Activated CD4-positive, alpha-beta T cell treated with anti-CD3 and anti-CD28 coated beads for 4 hours (primary cell): ENCODE measurements around the gene ZMYND15.
"Not testable (repeated sequence)": the region's sequence is repeated elsewhere in the genome, so short reads cannot be mapped to it uniquely, and the experiment has no call there.

Experiments used
- DNase-seq, 2 donors: peaks; one replicate each; pipeline ENCODE4 v3.0.0-alpha.2; 2020

The ZMYND15 gene

GRCh38 chr17:4739122-4740024, at the start of gene ZMYND15, which contains the start of gene CXCL16:
TSS of gene ZMYND15 (plus strand) at chr17:4739833. CDS start at chr17:4740549, 716 bp downstream.
TSS of gene CXCL16 (minus strand) at chr17:4739928. CDS start at chr17:4739339, 589 bp downstream.
- DNase-seq = peak; percentile 54 to 60

GRCh38 chr17:4689872-4690271, 49.8 kb upstream of the ZMYND15 start:
- DNase-seq = not testable (repeated sequence)

GRCh38 chr17:4690745-4691144, 48.9 kb upstream of the ZMYND15 start:
- DNase-seq = no peak

GRCh38 chr17:4691686-4692085, 47.9 kb upstream of the ZMYND15 start:
- no peak for DNase-seq

- no peak for DNase-seq
Observed at GRCh38 chr17:4693416-4693815, 46.2 kb upstream of the ZMYND15 start.

GRCh38 chr17:4696437-4696805, 43.2 kb upstream of the ZMYND15 start:
- DNase-seq = no peak

GRCh38 chr17:4699401-4700056, 40.1 kb upstream of the ZMYND15 start:
- not testable (repeated sequence) for DNase-seq

GRCh38 chr17:4701116-4701515, 38.5 kb upstream of the ZMYND15 start:
- no peak for DNase-seq

- no peak for DNase-seq
Observed at GRCh38 chr17:4703330-4703691, 36.3 kb upstream of the ZMYND15 start.

- DNase-seq = not testable (repeated sequence)
Observed at GRCh38 chr17:4704574-4704907, 35.1 kb upstream of the ZMYND15 start.

- no peak for DNase-seq
Observed at GRCh38 chr17:4704991-4705390, 34.6 kb upstream of the ZMYND15 start.

GRCh38 chr17:4706121-4706520, 33.5 kb upstream of the ZMYND15 start:
- DNase-seq = no peak

GRCh38 chr17:4708436-4708835, 31.2 kb upstream of the ZMYND15 start:
- DNase-seq = peak in 1 of 2 donors; percentile 38

GRCh38 chr17:4709794-4710692, 29.6 kb upstream of the ZMYND15 start, which contains the start of gene ARRB2:
TSS of gene ARRB2 (plus strand) at chr17:4710632. CDS start at chr17:4710722, 90 bp downstream.
- peak; percentile 97 to 99 for DNase-seq

- DNase-seq = peak; percentile 46 to 56
Observed at GRCh38 chr17:4710693-4711634, 28.7 kb upstream of the ZMYND15 start.

GRCh38 chr17:4711661-4712181, 27.9 kb upstream of the ZMYND15 start:
- DNase-seq = no peak

- DNase-seq = no peak
Observed at GRCh38 chr17:4712526-4712925, 27.1 kb upstream of the ZMYND15 start.

GRCh38 chr17:4714340-4715062, 25.1 kb upstream of the ZMYND15 start:
- DNase-seq = not testable (repeated sequence)

GRCh38 chr17:4715063-4715744, 24.4 kb upstream of the ZMYND15 start:
- peak; percentile 43 to 45 for DNase-seq

- DNase-seq = no peak
Observed at GRCh38 chr17:4716081-4716480, 23.6 kb upstream of the ZMYND15 start.
